H1 (cell line): Measurements from ENCODE around the gene KANSL3. TPM values are rescaled to one million over a fixed set of nuclear protein-coding genes. Genes with fewer than 3 reads are reported as not detected.
A peak's percentile ranks its signal among the peaks of the same experiment; 100 is the strongest.

Experiments used
- CTCF ChIA-PET: fragments of 300-600 bp; sonication (Branson Sonifier 250); formaldehyde crosslinking; loops from one replicate; lab custom pipeline; 2021; ENCODE audit not compliant: partially characterized antibody; lab: Charles Lee
- POLR2A ChIA-PET: fragments of 300-600 bp; sonication (Branson Sonifier 250); formaldehyde crosslinking; loops from one replicate; lab custom pipeline; 2021; ENCODE audit warnings: inconsistent platforms; ENCODE audit not compliant: partially characterized antibody; lab: Charles Lee
- DNase-seq, 2 experiments: peaks; one replicate each; pipeline versions ENCODE4 v3.0.0 to v3.0.0-alpha.2; 2010 to 2022; ENCODE audit warnings: low spot score in 2 of 2, low read depth in 1 of 2, mixed read lengths in 1 of 2
- FAIRE-seq: peaks from 2 replicates; lab custom pipeline; 2011; peaks lifted over from hg19 to GRCh38; lab: Jason Lieb, UNC
- H2AFZ ChIP-seq: 2 replicates; pipeline ENCODE4 v1.8.1; 2012; ENCODE audit warnings: low read length, inconsistent platforms
- H2AK5ac ChIP-seq: 2 replicates; pipeline ENCODE4 v1.6.1; 2013; ENCODE audit warnings: low read depth, low read length
- H2BK120ac ChIP-seq: replicated peaks from 2 replicates; pipeline ENCODE3; 2013; ENCODE audit warnings: low read depth, low read length, inconsistent platforms
- H2BK12ac ChIP-seq: 2 replicates; pipeline ENCODE4 v1.6.1; 2013; ENCODE audit warnings: low read depth, low read length
- H2BK15ac ChIP-seq: 2 replicates; pipeline ENCODE4 v1.6.1; 2013; ENCODE audit warnings: low read length
- H2BK20ac ChIP-seq: 2 replicates; pipeline ENCODE4 v1.6.1; 2013; ENCODE audit warnings: low read length
- H2BK5ac ChIP-seq: 2 replicates; pipeline ENCODE4 v1.6.1; 2013; ENCODE audit warnings: low read depth, low read length
- H3K14ac ChIP-seq: 2 replicates; pipeline ENCODE4 v1.6.1; 2013; ENCODE audit warnings: inconsistent platforms; ENCODE audit not compliant: insufficient read length
- H3K18ac ChIP-seq: 2 replicates; pipeline ENCODE4 v1.6.1; 2013; ENCODE audit warnings: low read length; ENCODE audit errors: extremely low read depth
- H3K23ac ChIP-seq: 2 replicates; pipeline ENCODE4 v1.6.1; 2013; ENCODE audit warnings: inconsistent platforms; ENCODE audit not compliant: insufficient read length
- H3K23me2 ChIP-seq: 2 replicates; pipeline ENCODE4 v1.6.1; 2013; ENCODE audit warnings: low read depth, low read length
- H3K27ac ChIP-seq: 2 replicates; pipeline ENCODE4 v1.6.1; 2011; ENCODE audit warnings: low read depth, low read length, inconsistent platforms
- H3K27me3 ChIP-seq, 4 experiments: replicated peaks in 1 of 4; 1 replicate in 1 of 4; 2 replicates in 3 of 4; pipeline versions ENCODE4 v1.6.1 to v1.8.1; 2011 to 2013; ENCODE audit warnings: low read length in 3 of 4, mild to moderate bottlenecking in 3 of 4, inconsistent platforms in 2 of 4, mixed read lengths in 2 of 4, moderate library complexity in 1 of 4; ENCODE audit not compliant: control insufficient read depth in 3 of 4, insufficient read depth in 3 of 4; ENCODE audit errors: extremely low read depth in 1 of 4
- H3K36me3 ChIP-seq, 4 experiments: 2 replicates each; pipeline versions ENCODE4 v1.6.1 to v1.8.1; 2011 to 2013; ENCODE audit warnings: mild to moderate bottlenecking in 4 of 4, low read length in 3 of 4, moderate library complexity in 2 of 4, control low read depth in 1 of 4, inconsistent platforms in 1 of 4; ENCODE audit not compliant: insufficient read depth in 4 of 4, control insufficient read depth in 2 of 4
- H3K4ac ChIP-seq: replicated peaks from 2 replicates; pipeline ENCODE3; 2013; ENCODE audit warnings: low read length, low read depth, mixed read lengths, inconsistent platforms; ENCODE audit not compliant: insufficient read length
- H3K4me1 ChIP-seq, 4 experiments: replicated peaks in 1 of 4; 1 replicate in 1 of 4; 2 replicates in 3 of 4; pipeline versions ENCODE4 v1.6.1 to v1.8.1; 2011 to 2013; ENCODE audit warnings: low read length in 3 of 4, inconsistent platforms in 2 of 4, mixed read lengths in 1 of 4; ENCODE audit not compliant: insufficient read depth in 4 of 4, control insufficient read depth in 3 of 4
- H3K4me2 ChIP-seq, 2 experiments: 2 replicates each; pipeline versions ENCODE4 v1.6.1 to v1.8.1; 2011 to 2013; ENCODE audit warnings: low read depth in 2 of 2, low read length in 2 of 2, control low read depth in 1 of 2, inconsistent platforms in 1 of 2, mild to moderate bottlenecking in 1 of 2; ENCODE audit not compliant: insufficient read depth in 1 of 2
- H3K4me3 ChIP-seq, 4 experiments: fragments of 200-600, 300-600 bp in 1 of 4; sonication (generic), shearing (Covaris generic), sonication (Bioruptor Twin) in 1 of 4; 2 replicates each; pipeline versions ENCODE4 v1.5.1 to v1.8.1; 2011 to 2016; ENCODE audit warnings: low read length in 4 of 4, low read depth in 3 of 4, control low read depth in 2 of 4, inconsistent platforms in 2 of 4, mild to moderate bottlenecking in 2 of 4, mixed read lengths in 1 of 4, moderate library complexity in 1 of 4; ENCODE audit not compliant: insufficient read depth in 2 of 4; ENCODE audit errors: extremely low read depth in 1 of 4
- H3K56ac ChIP-seq: replicated peaks from 2 replicates; pipeline ENCODE3; 2013; ENCODE audit warnings: low read depth, mild to moderate bottlenecking, mixed read lengths, low read length, inconsistent platforms; ENCODE audit not compliant: insufficient read length
- H3K79me1 ChIP-seq: 2 replicates; pipeline ENCODE4 v1.6.1; 2013; ENCODE audit warnings: low read depth, low read length, control low read depth
- H3K79me2 ChIP-seq, 2 experiments: 2 replicates each; pipeline versions ENCODE4 v1.6.1 to v1.8.1; 2012 to 2013; ENCODE audit warnings: low read length in 2 of 2, mild to moderate bottlenecking in 2 of 2, inconsistent platforms in 1 of 2; ENCODE audit not compliant: insufficient read depth in 2 of 2, control insufficient read depth in 1 of 2
- H3K9ac ChIP-seq, 4 experiments: replicated peaks in 1 of 4; 1 replicate in 1 of 4; 2 replicates in 3 of 4; pipeline versions ENCODE4 v1.6.1 to v1.8.1; 2011 to 2013; ENCODE audit warnings: low read depth in 3 of 4, low read length in 3 of 4, control low read depth in 2 of 4, mild to moderate bottlenecking in 2 of 4, moderate library complexity in 2 of 4, inconsistent platforms in 1 of 4; ENCODE audit errors: extremely low read depth in 1 of 4
- H3K9me3 ChIP-seq, 2 experiments: 2 replicates each; pipeline versions ENCODE4 v1.6.1 to v1.8.1; 2012 to 2013; ENCODE audit warnings: mild to moderate bottlenecking in 2 of 2, moderate library complexity in 2 of 2, control low read depth in 1 of 2, inconsistent platforms in 1 of 2, low read depth in 1 of 2, low read length in 1 of 2, mixed read lengths in 1 of 2; ENCODE audit not compliant: insufficient read depth in 2 of 2
- H4K20me1 ChIP-seq, 2 experiments: replicated peaks in 1 of 2; 2 replicates each; pipeline versions ENCODE3 to v1.8.1; 2011 to 2013; ENCODE audit warnings: inconsistent platforms in 2 of 2, low read length in 2 of 2, mild to moderate bottlenecking in 1 of 2; ENCODE audit not compliant: insufficient read depth in 2 of 2, control insufficient read depth in 1 of 2
- H4K5ac ChIP-seq: 2 replicates; pipeline ENCODE4 v1.6.1; 2013; ENCODE audit warnings: low read length, low read depth, mixed read lengths, inconsistent platforms; ENCODE audit not compliant: insufficient read length
- H4K8ac ChIP-seq: 2 replicates; pipeline ENCODE4 v1.8.0; 2013; ENCODE audit warnings: mild to moderate bottlenecking, moderate library complexity, low read length, inconsistent platforms; ENCODE audit not compliant: insufficient read depth; ENCODE audit errors: extremely low read depth
- H4K91ac ChIP-seq: replicated peaks from 2 replicates; pipeline ENCODE3; 2013; ENCODE audit warnings: low read length, mixed read lengths, inconsistent platforms; ENCODE audit not compliant: insufficient read length
- CBX5 ChIP-seq: fragments of 300-800, 300-1000 bp; sonication (generic); IDR thresholded peaks from 2 replicates; pipeline ENCODE4 v1.7.1; 2016; ENCODE audit warnings: antibody characterized with exemption, low read length, low read depth
- CEBPB ChIP-seq: IDR thresholded peaks from 2 replicates; pipeline ENCODE4 v1.6.1; 2012; ENCODE audit warnings: low read depth, low read length
- CREB1 ChIP-seq: IDR thresholded peaks from 2 replicates; pipeline ENCODE4 v1.6.1; 2012; ENCODE audit warnings: inconsistent platforms
- JUN ChIP-seq: IDR thresholded peaks from 2 replicates; pipeline ENCODE4 v1.6.1; 2011; ENCODE audit warnings: low read depth, mild to moderate bottlenecking, improper control_type of control experiment, low read length
- KDM1A ChIP-seq: fragments of 200-600, 300-600 bp; sonication (generic); IDR thresholded peaks from 2 replicates; pipeline ENCODE4 v1.7.1; 2016; ENCODE audit warnings: mild to moderate bottlenecking, low read length, borderline replicate concordance
- NRF1 ChIP-seq: IDR thresholded peaks from 2 replicates; pipeline ENCODE4 v1.6.1; 2011; ENCODE audit warnings: mild to moderate bottlenecking, low read depth, low read length, improper control_type of control experiment
- RBBP5 ChIP-seq: IDR thresholded peaks from 2 replicates; pipeline ENCODE4 v1.7.1; 2012; ENCODE audit warnings: low read depth, mild to moderate bottlenecking, inconsistent platforms, low read length, moderate library complexity, borderline replicate concordance
- SP1 ChIP-seq: IDR thresholded peaks from 2 replicates; pipeline ENCODE4 v1.6.1; 2011; ENCODE audit warnings: low read depth, low read length
- SP4 ChIP-seq: IDR thresholded peaks from 2 replicates; pipeline ENCODE4 v1.6.1; 2012; ENCODE audit warnings: low read length, inconsistent platforms
- WGBS, 2 experiments: shearing (Covaris generic) in 1 of 2; methylation state at CpG; one replicate each; pipeline versions ENCODE4 v1.1.6 to v1.1.7; 2013 to 2015; ENCODE audit warnings: low lambda C conversion rate in 2 of 2, mixed read lengths in 2 of 2, inconsistent platforms in 1 of 2, low coverage in 1 of 2, missing lambda C conversion rate in 1 of 2; ENCODE audit not compliant: insufficient replicate concordance in 2 of 2, insufficient coverage in 1 of 2, insufficient read length in 1 of 2; ENCODE audit errors: extremely low coverage in 1 of 2, missing lambda C conversion rate in 1 of 2; 5-methylcytosine and 5-hydroxymethylcytosine counted together
- polyA plus RNA-seq, 7 experiments: library from polyadenylated mRNA; depleted of rRNA in 3 of 7; stranded (reverse) in 5 of 7; unstranded in 2 of 7; fragments of >200 nt in 5 of 7; fragments of 200-250 nt in 2 of 7; gene quantifications; 1 replicate in 5 of 7; 2 replicates in 1 of 7; 4 replicates in 1 of 7; pipeline versions ENCODE4 v1.2.1 to v1.2.3, GENCODE V29; 2011 to 2013; ENCODE audit warnings: missing spikeins in 2 of 7, mixed read lengths in 2 of 7
- total RNA-seq: library from RNA; stranded (reverse); fragmentation: NEBNext Ultra II Directional; extraction: Animal tissue kit (Norgen Biotek cat#: 25700); gene quantifications from 2 replicates; pipeline ENCODE4 v1.2.1, GENCODE V29; 2021
- TF ChIP-seq, protein P1 (sequence below), 3 experiments: IDR thresholded peaks; 1 replicate in 2 of 3; 2 replicates in 1 of 3; pipeline versions ENCODE4 v1.5.1 to v1.6.1; 2011; ENCODE audit warnings: low read length in 3 of 3, mild to moderate bottlenecking in 3 of 3, inconsistent platforms in 2 of 3, low read depth in 1 of 3, moderate library complexity in 1 of 3; ENCODE audit not compliant: insufficient read depth in 1 of 3; ENCODE audit errors: control extremely low read depth in 1 of 3
- TF ChIP-seq, protein P2 (sequence below): IDR thresholded peaks from 2 replicates; pipeline ENCODE4 v1.6.1; 2011; ENCODE audit warnings: low read depth, mild to moderate bottlenecking, low read length; ENCODE audit not compliant: insufficient read depth

KANSL3 gene
- total and polyA plus RNA-seq, 2 of the 8 experiments (the other 6 are each of a cell fraction or from before 2014, with no cell fraction given): 19.8 to 31.4 TPM

DNA sequence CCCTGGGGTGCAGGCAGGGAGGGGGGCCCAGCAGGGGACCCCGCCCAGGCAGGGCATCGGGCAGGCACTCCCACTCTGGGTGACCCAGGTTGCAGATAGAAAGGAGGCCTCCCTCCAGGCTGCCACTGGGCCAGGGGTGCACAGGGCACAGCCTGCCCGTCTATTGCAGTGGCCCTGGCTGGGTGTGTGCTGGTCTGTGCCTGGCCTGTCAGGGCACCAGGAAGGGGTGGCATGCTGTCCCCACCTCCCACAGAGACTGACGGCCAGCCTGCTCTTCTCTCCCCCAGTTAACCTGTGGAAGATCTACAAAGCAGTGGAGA, 88.7 kb downstream of the KANSL3 start:
- H3K9ac ChIP-seq: no peak overlapping the region
- TF ChIP-seq CREB1: no peak
- no peak for TF ChIP-seq KDM1A
- no peak for TF ChIP-seq SP1
- no peak for TF ChIP-seq NRF1
- no peak for TF ChIP-seq JUN
- TF ChIP-seq, protein P1, sequence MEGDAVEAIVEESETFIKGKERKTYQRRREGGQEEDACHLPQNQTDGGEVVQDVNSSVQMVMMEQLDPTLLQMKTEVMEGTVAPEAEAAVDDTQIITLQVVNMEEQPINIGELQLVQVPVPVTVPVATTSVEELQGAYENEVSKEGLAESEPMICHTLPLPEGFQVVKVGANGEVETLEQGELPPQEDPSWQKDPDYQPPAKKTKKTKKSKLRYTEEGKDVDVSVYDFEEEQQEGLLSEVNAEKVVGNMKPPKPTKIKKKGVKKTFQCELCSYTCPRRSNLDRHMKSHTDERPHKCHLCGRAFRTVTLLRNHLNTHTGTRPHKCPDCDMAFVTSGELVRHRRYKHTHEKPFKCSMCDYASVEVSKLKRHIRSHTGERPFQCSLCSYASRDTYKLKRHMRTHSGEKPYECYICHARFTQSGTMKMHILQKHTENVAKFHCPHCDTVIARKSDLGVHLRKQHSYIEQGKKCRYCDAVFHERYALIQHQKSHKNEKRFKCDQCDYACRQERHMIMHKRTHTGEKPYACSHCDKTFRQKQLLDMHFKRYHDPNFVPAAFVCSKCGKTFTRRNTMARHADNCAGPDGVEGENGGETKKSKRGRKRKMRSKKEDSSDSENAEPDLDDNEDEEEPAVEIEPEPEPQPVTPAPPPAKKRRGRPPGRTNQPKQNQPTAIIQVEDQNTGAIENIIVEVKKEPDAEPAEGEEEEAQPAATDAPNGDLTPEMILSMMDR (IDR thresholded peaks at IDR 0.05; ENCODE audit: control extremely low read depth in 1 of 3, insufficient read depth in 1 of 3, low read depth in 1 of 3, low read length in 3 of 3): no peak
- TF ChIP-seq, protein P2, sequence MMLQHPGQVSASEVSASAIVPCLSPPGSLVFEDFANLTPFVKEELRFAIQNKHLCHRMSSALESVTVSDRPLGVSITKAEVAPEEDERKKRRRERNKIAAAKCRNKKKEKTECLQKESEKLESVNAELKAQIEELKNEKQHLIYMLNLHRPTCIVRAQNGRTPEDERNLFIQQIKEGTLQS: no peak
- no peak for TF ChIP-seq CEBPB
- TF ChIP-seq RBBP5: no peak
- no peak for TF ChIP-seq CBX5
- TF ChIP-seq SP4: no peak
- TF ChIP-seq, all 59 proteins: peak for 0
- H2BK5ac ChIP-seq: no peak overlapping the region; the same call in 1 of the 2 replicates
- H3K23ac ChIP-seq: no peak overlapping the region
- peaks cover 0 to 2% (median 0%) of the 10 kb centered on the region in 4 experiments; a peak in 3 of 7 replicates for H3K27me3 ChIP-seq
- H2AK5ac ChIP-seq: no peak overlapping the region
- 0 out of 2 replicates have a peak overlapping the region, but pooled peaks have one; percentile 17 for H2BK12ac ChIP-seq
- H3K4me1 ChIP-seq: peaks cover 2 to 20% (median 5%) of the 10 kb centered on the region in 4 experiments; a peak in 6 of 7 replicates
- no peaks in the 10 kb centered on the region for H3K36me3 ChIP-seq
- ChIA-PET CTCF (interaction anchor here (0.8 to 13.1 kb wide), 26 partner anchors 10 to 563 kb away, joined by 3 to 361 read pairs (median 4); partner anchors contain the start of genes ANKRD36 and ARID5A), POLR2A (interaction anchor here (5.4 kb wide), 1 partner anchor 11 kb away, joined by 33 read pairs; the partner anchor contains the start of gene ARID5A)
- H3K79me2 ChIP-seq: no peaks in the 10 kb centered on the region
- H3K4me3 ChIP-seq: no peak overlapping the region
- peak overlapping the region; percentile 29; the same call in 1 of the 2 replicates for H2BK15ac ChIP-seq
- peaks cover 0 to 5% of the 10 kb centered on the region in 2 experiments; a peak in 1 of 4 replicates for H3K9me3 ChIP-seq
- H2BK20ac ChIP-seq: no peak overlapping the region
- H4K20me1 ChIP-seq: peaks cover 0 to 2% of the 10 kb centered on the region in 2 experiments
- H3K4me2 ChIP-seq: no peak overlapping the region
- no peak overlapping the region for H3K18ac ChIP-seq
- H3K79me1 ChIP-seq: no peaks in the 10 kb centered on the region
- H3K14ac ChIP-seq: no peak overlapping the region
- no peak overlapping the region for H2BK120ac ChIP-seq
- FAIRE-seq: no peak
- H3K4ac ChIP-seq: no peak overlapping the region
- no peak overlapping the region for H3K27ac ChIP-seq
- DNase-seq: no peak
- H3K56ac ChIP-seq: no peak overlapping the region
- no peak overlapping the region for H4K5ac ChIP-seq
- H4K91ac ChIP-seq: no peak overlapping the region
- no peak overlapping the region for H2AFZ ChIP-seq
- H3K23me2 ChIP-seq: 0 out of 2 replicates have a peak, but pooled peaks cover 1% of the 10 kb centered on the region
- WGBS, 2 experiments: 91% methylated on average over 4 of the region's 4 CpGs; no CpG with 5 or more reads in 1 of the 2 experiments
- no peak overlapping the region for H4K8ac ChIP-seq
